Lung (tissue), 12 donors: ENCODE results near the gene IL7R. TPM values are rescaled to one million over a fixed set of nuclear protein-coding genes. Genes with fewer than 3 reads are reported as not detected.
A peak's percentile ranks its signal among the peaks of the same experiment; 100 is the strongest.
"Not testable (repeated sequence)": the region's sequence is repeated elsewhere in the genome, so short reads cannot be mapped to it uniquely, and the experiment has no call there.

Experiments
- ATAC-seq: fragments of 200-7000 bp; cut with Tn5 transposase; one replicate; pipeline ENCODE4 v1.9.1; 2020; ENCODE audit warnings: moderate number of reproducible peaks; ENCODE audit not compliant: insufficient read depth, low FRiP score
- DNase-seq, 3 donors: peaks; one replicate each; pipeline ENCODE4 v3.0.0-alpha.2; 2013 to 2017
- H3K27ac ChIP-seq, 2 donors: one replicate each; pipeline ENCODE4 v1.5.1; 2013; ENCODE audit warnings: mild to moderate bottlenecking in 2 of 2, moderate library complexity in 2 of 2, control low read depth in 1 of 2, inconsistent platforms in 1 of 2, low read depth in 1 of 2, low read length in 1 of 2
- H3K27me3 ChIP-seq, 3 donors: one replicate each; pipeline ENCODE4 v1.5.1; 2013; ENCODE audit warnings: low read length in 2 of 3; ENCODE audit not compliant: control insufficient read depth in 3 of 3, insufficient read depth in 3 of 3
- H3K36me3 ChIP-seq, 4 donors: one replicate each; pipeline ENCODE4 v1.5.1; 2013; ENCODE audit warnings: low read length in 4 of 4, mild to moderate bottlenecking in 1 of 4, moderate library complexity in 1 of 4; ENCODE audit not compliant: control insufficient read depth in 4 of 4, insufficient read depth in 4 of 4
- H3K4me1 ChIP-seq, 5 donors: one replicate each; pipeline ENCODE4 v1.5.1; 2013; ENCODE audit warnings: low read length in 5 of 5, mild to moderate bottlenecking in 2 of 5, moderate library complexity in 1 of 5; ENCODE audit not compliant: control insufficient read depth in 5 of 5, insufficient read depth in 5 of 5
- H3K4me3 ChIP-seq: one replicate; pipeline ENCODE4 v1.5.1; 2013; ENCODE audit warnings: mild to moderate bottlenecking, control low read depth, moderate library complexity
- H3K9ac ChIP-seq, 2 donors: one replicate each; pipeline ENCODE4 v1.5.1; 2013; ENCODE audit warnings: low read length in 2 of 2, control low read depth in 1 of 2; ENCODE audit not compliant: insufficient read depth in 1 of 2
- H3K9me3 ChIP-seq, 4 donors: one replicate each; pipeline ENCODE4 v1.5.1; 2013; ENCODE audit warnings: low read length in 3 of 4, mild to moderate bottlenecking in 1 of 4, moderate library complexity in 1 of 4; ENCODE audit not compliant: control insufficient read depth in 4 of 4, insufficient read depth in 3 of 4
- WGBS, 2 donors: extraction: QIAGEN DNeasy Blood & Tissue Kit; methylation state at CpG; one replicate each; pipeline ENCODE4 v1.1.7; 2013; 5-methylcytosine and 5-hydroxymethylcytosine counted together
- polyA plus RNA-seq, 2 donors: library from polyadenylated mRNA; stranded (reverse); fragments of 200-250 nt; gene quantifications; one replicate each; pipeline ENCODE4 v1.2.1, GENCODE V29; 2013
- total RNA-seq, 2 donors: library from RNA; depleted of rRNA in 1 of 2; stranded (reverse); fragments of >200 nt in 1 of 2; gene quantifications; one replicate each; pipeline ENCODE4 v1.2.1, GENCODE V29; 2014 to 2021
- TF ChIP-seq, protein P1 (sequence below): IDR thresholded peaks from 2 replicates; pipeline ENCODE4 v1.5.1; 2012; ENCODE audit warnings: mild to moderate bottlenecking; ENCODE audit errors: control extremely low read depth, extremely low read depth
- donor health status: control.
- donor health status: control.
- donor health status: Bipolar disorder and iron deficiency.
- donor health status: healthy.
- donor health status: DM: yes; HTN: yes; CAD: no.

IL7R gene
- total and polyA plus RNA-seq, 4 donors = 10.9 to 120 (median 67.7) TPM

- no peak overlapping the region for H3K9ac ChIP-seq
- no peaks in the 10 kb centered on the region for H3K36me3 ChIP-seq
- H3K9me3 ChIP-seq = no peaks in the 10 kb centered on the region
- H3K4me3 ChIP-seq = no peak overlapping the region
- 49 to 58% methylated on average over 3 of the region's 3 CpGs for WGBS, 2 donors
- peak overlapping the region in 1 of 2 donors; percentile 68 for H3K27ac ChIP-seq
- H3K27me3 ChIP-seq = no peaks in the 10 kb centered on the region
- ATAC-seq = no peak
- TF ChIP-seq, protein P1, sequence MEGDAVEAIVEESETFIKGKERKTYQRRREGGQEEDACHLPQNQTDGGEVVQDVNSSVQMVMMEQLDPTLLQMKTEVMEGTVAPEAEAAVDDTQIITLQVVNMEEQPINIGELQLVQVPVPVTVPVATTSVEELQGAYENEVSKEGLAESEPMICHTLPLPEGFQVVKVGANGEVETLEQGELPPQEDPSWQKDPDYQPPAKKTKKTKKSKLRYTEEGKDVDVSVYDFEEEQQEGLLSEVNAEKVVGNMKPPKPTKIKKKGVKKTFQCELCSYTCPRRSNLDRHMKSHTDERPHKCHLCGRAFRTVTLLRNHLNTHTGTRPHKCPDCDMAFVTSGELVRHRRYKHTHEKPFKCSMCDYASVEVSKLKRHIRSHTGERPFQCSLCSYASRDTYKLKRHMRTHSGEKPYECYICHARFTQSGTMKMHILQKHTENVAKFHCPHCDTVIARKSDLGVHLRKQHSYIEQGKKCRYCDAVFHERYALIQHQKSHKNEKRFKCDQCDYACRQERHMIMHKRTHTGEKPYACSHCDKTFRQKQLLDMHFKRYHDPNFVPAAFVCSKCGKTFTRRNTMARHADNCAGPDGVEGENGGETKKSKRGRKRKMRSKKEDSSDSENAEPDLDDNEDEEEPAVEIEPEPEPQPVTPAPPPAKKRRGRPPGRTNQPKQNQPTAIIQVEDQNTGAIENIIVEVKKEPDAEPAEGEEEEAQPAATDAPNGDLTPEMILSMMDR = no peak
- peaks cover 0 to 14% (median 0%) of the 10 kb centered on the region in 5 donors for H3K4me1 ChIP-seq
- no peak for DNase-seq
Measured at GRCh38 chr5:35853631-35854030, 3.1 kb upstream of the IL7R start.

DNA sequence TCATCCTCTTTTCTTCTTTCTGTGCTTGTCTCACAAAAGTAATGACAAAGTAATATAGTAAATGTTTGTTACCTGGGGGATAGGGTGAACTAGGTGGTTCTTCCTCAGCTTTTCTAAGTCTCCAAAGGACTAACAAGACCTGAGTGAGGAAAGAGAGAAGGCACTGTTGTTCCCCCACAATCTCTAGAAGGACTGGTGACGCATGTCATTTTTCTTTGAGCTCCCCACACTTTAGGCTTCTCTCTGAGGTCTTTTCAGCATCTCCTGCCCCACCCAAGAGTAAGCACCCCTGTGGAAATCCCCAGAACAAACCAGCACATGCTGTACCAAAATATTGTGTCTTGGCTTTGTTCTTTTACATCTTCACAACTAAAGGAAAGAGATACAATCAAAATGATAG, 2.4 kb upstream of the IL7R start:
- WGBS, 2 donors = 61 to 75% methylated on average over 1 of the region's 1 CpG

GRCh38 chr5:35855187-35855586, 1.5 kb upstream of the IL7R start:
- H3K27ac ChIP-seq = no peak overlapping the region
- WGBS, 2 donors = 67 to 73% methylated on average over 1 of the region's 1 CpG

More for the DNA sequence above, 2.4 kb upstream of the IL7R start:
- no peak for ATAC-seq
- no peak overlapping the region for H3K4me3 ChIP-seq
- no peaks in the 10 kb centered on the region for H3K27me3 ChIP-seq
- no peak overlapping the region for H3K9ac ChIP-seq
- peak overlapping the region in 1 of 2 donors; percentile 68 for H3K27ac ChIP-seq
- H3K4me1 ChIP-seq = peaks cover 0 to 14% (median 0%) of the 10 kb centered on the region in 5 donors
- no peaks in the 10 kb centered on the region for H3K9me3 ChIP-seq
- DNase-seq = no peak
- H3K36me3 ChIP-seq = no peaks in the 10 kb centered on the region
- TF ChIP-seq, protein P1 = no peak

GRCh38 chr5:35856186-35856764, 416 bp upstream of the IL7R start:
- H3K27me3 ChIP-seq, H3K27ac ChIP-seq, H3K36me3 ChIP-seq, H3K9ac ChIP-seq, DNase-seq, ATAC-seq, H3K4me3 ChIP-seq, H3K9me3 ChIP-seq: not testable (repeated sequence)
- 86 to 91% methylated on average over 5 of the region's 5 CpGs for WGBS, 2 donors
- H3K4me1 ChIP-seq = peaks cover 0 to 10% (median 0%) of the 10 kb centered on the region in 5 donors

More at GRCh38 chr5:35855187-35855586, 1.5 kb upstream of the IL7R start:
- Histone ChIP-seq H3K9ac (no peak overlapping the region), H3K36me3 (no peaks in the 10 kb centered on the region), H3K4me3 (no peak overlapping the region), H3K4me1 (peaks cover 0 to 14% (median 0%) of the 10 kb centered on the region in 5 donors), H3K9me3 (no peaks in the 10 kb centered on the region), H3K27me3 (no peaks in the 10 kb centered on the region)
- no peak for ATAC-seq
- DNase-seq = no peak
- TF ChIP-seq, protein P1 = no peak
